Measurements from ENCODE around the gene UNC13D.

DNA sequence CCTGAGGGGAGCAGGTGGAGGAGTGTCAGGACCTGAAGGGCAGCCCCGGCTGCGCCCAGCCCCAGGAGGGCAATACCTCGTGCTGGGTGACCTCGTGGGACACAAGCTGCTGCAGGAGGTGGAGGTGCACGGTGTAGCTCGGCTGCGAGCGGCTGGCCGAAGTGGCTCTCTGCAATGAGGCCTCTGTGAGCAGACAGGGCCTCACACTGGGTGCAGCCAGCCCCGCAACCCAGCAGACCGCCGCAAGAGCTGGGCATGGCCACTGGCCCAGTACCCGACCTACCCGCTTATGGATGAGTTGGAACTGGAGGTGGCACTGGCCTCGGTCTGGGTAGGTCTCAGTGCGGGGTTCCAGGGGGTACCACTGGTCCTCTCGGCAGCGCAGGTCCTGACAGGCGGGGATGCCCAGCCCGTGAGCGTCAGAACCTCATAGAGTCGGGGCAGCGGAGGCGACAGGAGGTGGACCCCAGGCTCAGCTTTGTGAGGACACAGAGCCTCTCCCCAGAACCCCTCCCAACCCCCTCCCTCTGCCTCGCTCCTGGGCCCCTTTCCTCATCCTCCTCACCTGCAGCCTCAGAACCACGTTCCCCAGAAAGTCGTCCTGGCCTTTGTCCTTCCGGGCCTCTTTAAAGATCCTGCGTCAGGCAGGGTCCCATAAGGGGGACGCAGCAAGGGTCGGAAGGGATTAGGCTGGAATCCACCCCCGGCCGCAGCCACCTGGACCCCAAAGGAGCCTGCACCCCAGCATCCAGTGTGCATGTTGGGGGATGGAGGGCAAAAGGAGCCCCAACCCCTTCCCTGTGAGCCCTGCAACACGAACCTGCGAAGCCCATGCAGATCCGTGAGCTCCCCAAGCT lies 4.0 kb downstream of the UNC13D start:
- TF ChIP-seq ZNF274 (IDR thresholded peaks at IDR 0.05; ENCODE audit: low read depth, low read length): no peak
- TF ChIP-seq SUZ12 (IDR thresholded peaks at IDR 0.05; ENCODE audit: extremely low read depth, insufficient read depth, insufficient read length): no peak
- TF ChIP-seq YY1 (IDR thresholded peaks at IDR 0.05; ENCODE audit: insufficient read depth, insufficient read length): no peak
